ENCODE measurements around the gene PITPNC1.

DNA sequence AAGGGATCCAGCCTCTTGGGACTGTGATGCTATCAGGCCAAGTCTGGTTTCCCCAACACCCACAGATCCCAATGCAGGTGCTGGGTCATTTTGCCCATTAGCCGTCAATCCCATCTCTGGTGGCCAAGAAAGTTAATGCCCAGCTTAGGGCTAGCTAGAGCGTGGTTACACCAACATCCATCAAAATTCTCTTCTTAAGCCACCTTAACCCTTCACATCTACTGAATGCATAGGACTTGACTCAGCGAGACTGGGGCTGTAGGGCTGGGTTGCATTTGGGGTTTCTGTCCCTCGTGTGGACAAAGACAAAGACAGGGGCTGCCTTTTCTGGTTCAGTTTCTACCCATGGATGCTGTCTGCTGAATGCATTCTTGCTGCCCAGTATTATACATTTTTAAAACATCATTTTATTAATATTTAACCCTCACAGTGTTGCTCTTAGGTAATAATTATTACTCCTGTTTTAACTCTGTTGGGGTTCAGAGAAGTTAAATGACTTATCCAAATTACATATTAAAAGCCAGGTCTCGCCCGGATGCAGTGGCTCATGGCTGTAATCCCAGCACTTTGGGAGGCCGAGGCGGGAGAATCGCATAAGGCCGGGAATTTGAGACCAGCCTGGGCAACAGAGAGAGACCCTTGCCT lies 199.5 kb downstream of the PITPNC1 start:
- TF ChIP-seq ZNF274 (IDR thresholded peaks at IDR 0.05; ENCODE audit: low read depth, low read length) (no peak), YY1 (IDR thresholded peaks at IDR 0.05; ENCODE audit: insufficient read depth, insufficient read length) (no peak), SUZ12 (IDR thresholded peaks at IDR 0.05; ENCODE audit: extremely low read depth, insufficient read depth, insufficient read length) (no peak)
